Keratinocyte (primary cell): ENCODE data around the gene TMEM134.

ENCODE experiments used
- EZH2 ChIP-seq: IDR thresholded peaks from one replicate; pipeline ENCODE4 v1.6.1; 2012; ENCODE audit warnings: inconsistent platforms, mild to moderate bottlenecking, low read length, moderate library complexity
- TF ChIP-seq, protein P1 (sequence below), 3 experiments: IDR thresholded peaks in 1 of 3; conservative IDR thresholded peaks in 1 of 3; optimal IDR thresholded peaks in 1 of 3; 2 replicates in 2 of 3; 3 replicates in 1 of 3; pipeline versions ENCODE3 to v1.5.1; 2011; ENCODE audit warnings: low read length in 3 of 3, mild to moderate bottlenecking in 3 of 3, moderate library complexity in 2 of 3, control low read depth in 1 of 3, inconsistent platforms in 1 of 3; ENCODE audit not compliant: insufficient read depth in 2 of 3; ENCODE audit errors: extremely low read depth in 1 of 3

DNA sequence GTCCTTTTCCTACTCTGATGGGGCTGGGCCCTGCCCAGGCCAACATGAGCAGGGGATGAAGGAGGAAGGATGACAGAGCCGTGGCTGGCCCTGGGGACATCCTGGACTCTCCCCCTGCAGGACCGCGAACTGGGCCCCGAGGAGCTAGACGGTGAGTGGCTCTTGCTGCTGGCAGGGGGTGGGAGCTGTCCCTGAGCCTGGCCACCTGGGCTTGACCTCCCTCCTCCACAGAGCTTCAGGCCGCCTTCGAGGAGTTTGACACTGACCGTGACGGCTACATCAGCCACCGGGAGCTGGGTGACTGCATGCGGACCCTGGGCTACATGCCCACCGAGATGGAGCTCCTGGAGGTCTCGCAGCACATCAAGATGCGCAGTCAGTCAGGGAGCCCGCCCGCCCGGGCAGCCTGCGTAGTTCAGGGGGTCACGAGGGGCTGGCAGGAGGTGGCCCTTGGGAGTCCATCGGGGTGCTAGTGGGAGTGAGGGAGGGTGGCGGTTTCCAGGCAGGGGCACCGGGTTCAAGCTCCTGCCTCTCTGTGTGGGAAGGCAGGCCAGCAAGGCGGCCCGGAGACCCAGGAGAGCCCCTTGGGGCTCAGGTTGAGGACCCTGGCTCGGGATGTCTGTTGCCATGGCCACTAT is 12.9 kb downstream of the TMEM134 start:
- TF ChIP-seq, protein P1, sequence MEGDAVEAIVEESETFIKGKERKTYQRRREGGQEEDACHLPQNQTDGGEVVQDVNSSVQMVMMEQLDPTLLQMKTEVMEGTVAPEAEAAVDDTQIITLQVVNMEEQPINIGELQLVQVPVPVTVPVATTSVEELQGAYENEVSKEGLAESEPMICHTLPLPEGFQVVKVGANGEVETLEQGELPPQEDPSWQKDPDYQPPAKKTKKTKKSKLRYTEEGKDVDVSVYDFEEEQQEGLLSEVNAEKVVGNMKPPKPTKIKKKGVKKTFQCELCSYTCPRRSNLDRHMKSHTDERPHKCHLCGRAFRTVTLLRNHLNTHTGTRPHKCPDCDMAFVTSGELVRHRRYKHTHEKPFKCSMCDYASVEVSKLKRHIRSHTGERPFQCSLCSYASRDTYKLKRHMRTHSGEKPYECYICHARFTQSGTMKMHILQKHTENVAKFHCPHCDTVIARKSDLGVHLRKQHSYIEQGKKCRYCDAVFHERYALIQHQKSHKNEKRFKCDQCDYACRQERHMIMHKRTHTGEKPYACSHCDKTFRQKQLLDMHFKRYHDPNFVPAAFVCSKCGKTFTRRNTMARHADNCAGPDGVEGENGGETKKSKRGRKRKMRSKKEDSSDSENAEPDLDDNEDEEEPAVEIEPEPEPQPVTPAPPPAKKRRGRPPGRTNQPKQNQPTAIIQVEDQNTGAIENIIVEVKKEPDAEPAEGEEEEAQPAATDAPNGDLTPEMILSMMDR (optimal IDR thresholded peaks at IDR 0.05 in 1 of 3, IDR thresholded peaks at IDR 0.05 in 1 of 3, conservative IDR thresholded peaks at IDR 0.05 in 1 of 3; ENCODE audit: extremely low read depth in 1 of 3, insufficient read depth in 2 of 3, low read length in 3 of 3), result no peak
- TF ChIP-seq EZH2, result no peak
